Measurements from ENCODE around the gene POLR2H. TPM values are rescaled to one million over a fixed set of nuclear protein-coding genes. Genes with fewer than 3 reads are reported as not detected.
"Not testable (repeated sequence)": the region's sequence is repeated elsewhere in the genome, so short reads cannot be mapped to it uniquely, and the experiment has no call there.

POLR2H gene
- total RNA-seq, 1 donor from 2014 or later: 64.3 TPM

DNA sequence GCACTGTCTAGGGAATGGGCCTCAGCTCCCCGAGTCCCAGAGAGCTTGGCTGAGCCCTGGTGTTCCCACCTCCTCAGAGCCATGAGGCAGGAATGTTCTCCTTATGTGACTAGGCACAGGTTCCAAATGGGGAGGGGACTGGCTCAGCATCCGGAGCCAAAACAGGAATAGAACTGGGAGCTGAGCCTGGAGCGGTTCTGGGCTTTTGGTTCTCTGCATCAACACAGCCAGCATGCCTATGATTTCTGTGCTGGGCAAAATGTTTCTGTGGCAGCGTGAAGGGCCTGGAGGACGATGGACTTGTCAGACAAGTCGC is 24.2 kb upstream of the POLR2H start, which contains the start of gene FAM131A:
Gene FAM131A, plus strand, starts transcription at position 202 of the 316 bp plus-strand sequence. Its CDS starts 31 bp downstream, at position 233.
- H3K9me3 ChIP-seq: no peaks in the 10 kb centered on the region
- no peak for DNase-seq (ENCODE audit: extremely low spot score in 2 of 2)
- peaks cover 48% of the 10 kb centered on the region for H3K4me1 ChIP-seq
- peak within 1 kb of the TSS; percentile 76 to 85 for H3K4me3 ChIP-seq
- TF ChIP-seq, protein P1, sequence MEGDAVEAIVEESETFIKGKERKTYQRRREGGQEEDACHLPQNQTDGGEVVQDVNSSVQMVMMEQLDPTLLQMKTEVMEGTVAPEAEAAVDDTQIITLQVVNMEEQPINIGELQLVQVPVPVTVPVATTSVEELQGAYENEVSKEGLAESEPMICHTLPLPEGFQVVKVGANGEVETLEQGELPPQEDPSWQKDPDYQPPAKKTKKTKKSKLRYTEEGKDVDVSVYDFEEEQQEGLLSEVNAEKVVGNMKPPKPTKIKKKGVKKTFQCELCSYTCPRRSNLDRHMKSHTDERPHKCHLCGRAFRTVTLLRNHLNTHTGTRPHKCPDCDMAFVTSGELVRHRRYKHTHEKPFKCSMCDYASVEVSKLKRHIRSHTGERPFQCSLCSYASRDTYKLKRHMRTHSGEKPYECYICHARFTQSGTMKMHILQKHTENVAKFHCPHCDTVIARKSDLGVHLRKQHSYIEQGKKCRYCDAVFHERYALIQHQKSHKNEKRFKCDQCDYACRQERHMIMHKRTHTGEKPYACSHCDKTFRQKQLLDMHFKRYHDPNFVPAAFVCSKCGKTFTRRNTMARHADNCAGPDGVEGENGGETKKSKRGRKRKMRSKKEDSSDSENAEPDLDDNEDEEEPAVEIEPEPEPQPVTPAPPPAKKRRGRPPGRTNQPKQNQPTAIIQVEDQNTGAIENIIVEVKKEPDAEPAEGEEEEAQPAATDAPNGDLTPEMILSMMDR (IDR thresholded peaks at IDR 0.05): no peak
- TF ChIP-seq POLR2A (IDR thresholded peaks at IDR 0.05) (no peak), POLR2AphosphoS5 (IDR thresholded peaks at IDR 0.05; ENCODE audit: insufficient read depth in 1 of 2, low read depth in 1 of 2) (no peak)
- intact Hi-C loops (cut with DNase I): loop anchor here (10.0 kb wide), 1 partner anchor 153 kb away; the partner anchor contains the start of gene ABCF3
- peaks cover 0 to 27% of the 10 kb centered on the region in 2 donors for H3K36me3 ChIP-seq
- H3K27me3 ChIP-seq: no peaks in the 10 kb centered on the region
- peak within 1 kb of the TSS; percentile 97 for H3K27ac ChIP-seq

- intact Hi-C loops (cut with DNase I): loop anchor here (1.0 to 10.0 kb wide), 2 partner anchors 24 to 153 kb away; partner anchors contain the start of genes ABCF3 and EIF4G1
- no peaks in the 10 kb centered on the region for H3K27me3 ChIP-seq
- H3K4me3 ChIP-seq: peak overlapping the region in 1 of 2 donors; percentile 41
- H3K9me3 ChIP-seq: no peaks in the 10 kb centered on the region
- peaks cover 48% of the 10 kb centered on the region for H3K4me1 ChIP-seq
- no peak for TF ChIP-seq POLR2A (IDR thresholded peaks at IDR 0.05)
- TF ChIP-seq, protein P1 (IDR thresholded peaks at IDR 0.05): no peak
- TF ChIP-seq POLR2AphosphoS5 (IDR thresholded peaks at IDR 0.05; ENCODE audit: insufficient read depth in 1 of 2, low read depth in 1 of 2): no peak
- peak overlapping the region; percentile 97 for H3K27ac ChIP-seq
- no peak for DNase-seq (ENCODE audit: extremely low spot score in 2 of 2)
- H3K36me3 ChIP-seq: peaks cover 0 to 26% of the 10 kb centered on the region in 2 donors
Measured at GRCh38 chr3:184337981-184338380, 23.5 kb upstream of the POLR2H start.

DNA sequence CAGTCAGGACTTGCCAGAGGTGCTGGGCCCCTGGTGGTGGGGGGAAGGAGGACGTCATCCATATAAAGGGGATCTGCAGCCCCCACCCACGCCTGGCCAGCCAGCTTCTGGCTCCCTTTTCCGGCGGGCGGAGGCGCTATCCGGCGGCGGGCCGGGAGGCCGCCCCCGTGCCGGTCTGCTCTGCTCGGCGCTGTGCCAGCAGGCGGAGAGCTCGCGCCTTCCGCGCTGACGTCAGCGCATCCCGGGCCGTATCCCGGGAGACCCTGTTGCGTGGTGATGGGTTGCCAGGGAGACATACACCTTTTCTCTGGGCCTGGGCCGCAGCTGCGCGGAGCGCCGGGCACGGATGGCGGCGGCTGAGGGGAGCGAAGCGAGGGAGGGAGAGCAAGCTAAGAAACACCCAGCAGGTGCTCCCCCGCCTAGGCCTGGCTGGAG is 23.0 kb upstream of the POLR2H start:
- no peaks in the 10 kb centered on the region for H3K9me3 ChIP-seq
- H3K27ac ChIP-seq: peak overlapping the region; percentile 97
- H3K27me3 ChIP-seq: no peaks in the 10 kb centered on the region
- no peak for DNase-seq (ENCODE audit: extremely low spot score in 2 of 2)
- peaks cover 48% of the 10 kb centered on the region for H3K4me1 ChIP-seq
- peak overlapping the region; percentile 14 to 41 for H3K4me3 ChIP-seq
- intact Hi-C loops (cut with DNase I): loop anchor here (1.0 to 10.0 kb wide), 2 partner anchors 24 to 154 kb away; partner anchors contain the start of genes ABCF3 and EIF4G1
- TF ChIP-seq, protein P1 (IDR thresholded peaks at IDR 0.05): no peak
- TF ChIP-seq POLR2A (IDR thresholded peaks at IDR 0.05) (no peak), POLR2AphosphoS5 (IDR thresholded peaks at IDR 0.05; ENCODE audit: insufficient read depth in 1 of 2, low read depth in 1 of 2) (peak in 1 of 2 donors; percentile 80)
- peaks cover 0 to 21% of the 10 kb centered on the region in 2 donors for H3K36me3 ChIP-seq

GRCh38 chr3:184339001-184339400 is 22.5 kb upstream of the POLR2H start:
- H3K27ac ChIP-seq: peak overlapping the region; percentile 97
- H3K27me3 ChIP-seq: no peaks in the 10 kb centered on the region
- H3K4me1 ChIP-seq: peaks cover 48% of the 10 kb centered on the region
- intact Hi-C loops (cut with DNase I): loop anchor here (10.0 kb wide), 1 partner anchor 154 kb away; the partner anchor contains the start of gene ABCF3
- H3K4me3 ChIP-seq: peak overlapping the region; percentile 14 to 41
- DNase-seq (ENCODE audit: extremely low spot score in 2 of 2): no peak
- TF ChIP-seq POLR2AphosphoS5 (IDR thresholded peaks at IDR 0.05; ENCODE audit: insufficient read depth in 1 of 2, low read depth in 1 of 2) (no peak), POLR2A (IDR thresholded peaks at IDR 0.05) (no peak)
- TF ChIP-seq, protein P1 (IDR thresholded peaks at IDR 0.05): no peak
- H3K36me3 ChIP-seq: peaks cover 0 to 16% of the 10 kb centered on the region in 2 donors
- no peaks in the 10 kb centered on the region for H3K9me3 ChIP-seq

DNA sequence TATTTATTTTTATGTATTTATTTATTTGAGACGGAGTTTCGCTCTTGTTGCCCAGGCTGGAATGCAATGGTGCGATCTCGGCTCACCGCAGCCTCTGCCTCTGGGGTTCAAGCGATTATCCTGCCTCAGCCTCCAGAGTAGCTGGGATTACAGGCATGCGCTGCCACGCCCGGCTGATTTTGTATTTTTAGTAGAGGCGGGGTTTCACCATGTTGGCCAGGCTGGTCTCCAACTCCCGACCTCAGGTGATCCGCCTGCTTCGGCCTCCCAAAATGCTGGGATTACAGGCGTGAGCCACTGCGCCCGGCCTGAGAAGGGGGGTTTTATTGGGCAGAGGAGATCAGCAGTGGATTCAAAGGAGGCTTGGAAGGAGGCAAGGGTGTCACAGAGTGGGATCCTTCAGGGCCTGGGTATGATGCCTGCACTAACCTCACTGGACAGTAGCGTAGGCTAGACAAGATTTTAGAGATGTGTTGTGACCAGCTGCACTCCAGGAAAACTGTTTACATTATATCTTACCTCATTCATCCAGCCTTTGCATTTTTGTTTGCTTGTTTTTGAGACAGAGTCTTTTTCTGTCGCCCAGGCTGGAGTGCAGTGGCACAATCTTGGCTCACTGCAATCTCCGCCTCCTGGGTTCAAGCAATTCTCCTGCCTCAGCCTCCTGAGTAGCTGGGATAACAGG is 21.9 kb upstream of the POLR2H start:
- not testable (repeated sequence) for H3K9me3 ChIP-seq; H3K4me3 ChIP-seq; H3K27me3 ChIP-seq; H3K27ac ChIP-seq; DNase-seq (ENCODE audit: extremely low spot score in 2 of 2)
- peaks cover 48% of the 10 kb centered on the region for H3K4me1 ChIP-seq
- intact Hi-C loops (cut with DNase I): loop anchor here (10.0 kb wide), 1 partner anchor 155 kb away; the partner anchor contains the start of gene ABCF3
- peaks cover 0 to 14% of the 10 kb centered on the region in 2 donors for H3K36me3 ChIP-seq

Data from vagina (tissue), 2 donors.